Transverse colon (tissue), 4 donors: ENCODE measurements around the gene CAMTA1. TPM values are rescaled to one million over a fixed set of nuclear protein-coding genes. Genes with fewer than 3 reads are reported as not detected.

Experiments used
- DNase-seq: peaks from one replicate; pipeline ENCODE4 v3.0.0-alpha.2; 2019
- H3K27ac ChIP-seq, 4 donors: fragments of 200-600 bp; sonication (generic); 2 replicates each; pipeline ENCODE4 v1.5.1; 2016 to 2018; ENCODE audit warnings: inconsistent platforms in 4 of 4
- H3K27me3 ChIP-seq: fragments of 200-600 bp; sonication (generic); 2 replicates; pipeline ENCODE4 v1.5.1; 2017; ENCODE audit warnings: inconsistent platforms
- H3K36me3 ChIP-seq, 4 donors: fragments of 200-600 bp; sonication (generic); 2 replicates each; pipeline ENCODE4 v1.5.1; 2017 to 2019; ENCODE audit warnings: inconsistent platforms in 4 of 4
- H3K4me1 ChIP-seq, 4 donors: fragments of 200-600 bp; sonication (generic); 2 replicates each; pipeline ENCODE4 v1.5.1; 2017 to 2020; ENCODE audit warnings: inconsistent platforms in 4 of 4
- H3K4me3 ChIP-seq, 4 donors: fragments of 200-600 bp; sonication (generic); 1 replicate in 1 of 4; 2 replicates in 3 of 4; pipeline versions ENCODE4 v1.5.1 to v1.6.1; 2017 to 2019; ENCODE audit warnings: inconsistent platforms in 4 of 4
- H3K9me3 ChIP-seq, 2 donors: fragments of 200-600 bp; sonication (generic); 2 replicates each; pipeline ENCODE4 v1.5.1; 2017 to 2019; ENCODE audit warnings: inconsistent platforms in 2 of 2
- CTCF ChIP-seq, 5 experiments: fragments of 200-600 bp in 3 of 5; fragments of 450-650 bp in 2 of 5; sonication (generic) in 3 of 5; IDR thresholded peaks; 1 replicate in 2 of 5; 2 replicates in 3 of 5; pipeline ENCODE4 v1.5.1; 2016 to 2017; ENCODE audit warnings: antibody characterized with exemption in 5 of 5, inconsistent platforms in 3 of 5, mild to moderate bottlenecking in 2 of 5, moderate library complexity in 1 of 5
- EP300 ChIP-seq: sonication (generic); formaldehyde crosslinking; IDR thresholded peaks from one replicate; pipeline ENCODE4 v1.6.1; 2017; ENCODE audit warnings: antibody characterized with exemption, low read depth
- POLR2A ChIP-seq: fragments of 450-650 bp; IDR thresholded peaks from one replicate; pipeline ENCODE4 v1.6.1; 2016; ENCODE audit warnings: antibody characterized with exemption, mild to moderate bottlenecking, moderate library complexity
- POLR2AphosphoS5 ChIP-seq, 3 donors: sonication (generic); formaldehyde crosslinking; IDR thresholded peaks; one replicate each; pipeline ENCODE4 v1.6.1; 2016; ENCODE audit warnings: antibody characterized with exemption in 3 of 3
- WGBS, 2 donors: methylation state at CpG; one replicate each; pipeline ENCODE4 v1.1.5; 2018; ENCODE audit warnings: low coverage in 1 of 2; 5-methylcytosine and 5-hydroxymethylcytosine counted together
- in situ Hi-C, 4 donors: fragments of 200-750 bp; cut with MboI; loops; one replicate each; pipeline versions ENCODE4 v1.15.0 to v1.15.1; 2017; ENCODE audit warnings: low sequenced_read_pairs in 3 of 4, low pct_ligation_motif_present in 1 of 4, low pct_unique_long_range_greater_than_20kb in 1 of 4
- intact Hi-C: fragments of 100-400 bp; cut with DNase I; formaldehyde crosslinking; loops from one replicate; pipeline ENCODE4 v1.15.1; 2023; ENCODE audit warnings: low total_unique reads
- total RNA-seq, 4 donors: library from RNA; depleted of rRNA; stranded (reverse); fragments of >200 nt; gene quantifications; one replicate each; pipeline ENCODE4 v1.1.0, GENCODE V29; 2016

CAMTA1 gene
- total RNA-seq, 4 donors from 2014 or later, result 93.8 to 268 (median 130) TPM

- in situ Hi-C loops, result no loop called here
- WGBS, 2 donors, result 68 to 78% methylated on average over 1 to 6 of the region's 6 CpGs
Observed at GRCh38 chr1:7482077-7482476, 696.8 kb downstream of the CAMTA1 start.

GRCh38 chr1:7482772-7483495 lies 697.7 kb downstream of the CAMTA1 start:
- Histone ChIP-seq H3K4me1 (no peaks in the 10 kb centered on the region), H3K9me3 (no peaks in the 10 kb centered on the region), H3K4me3 (no peak overlapping the region), H3K36me3 (no peaks in the 10 kb centered on the region), H3K27ac (no peak overlapping the region), H3K27me3 (no peaks in the 10 kb centered on the region)
- TF ChIP-seq CTCF (IDR thresholded peaks at IDR 0.05) (no peak), POLR2AphosphoS5 (IDR thresholded peaks at IDR 0.05) (no peak), EP300 (no peak), POLR2A (no peak)
- WGBS, 2 donors, result 50 to 68% methylated on average over 2 to 10 of the region's 10 CpGs
- intact Hi-C loops, result no loop called here
- no peak for DNase-seq
- in situ Hi-C loops, result no loop called here

More at GRCh38 chr1:7482077-7482476, 696.8 kb downstream of the CAMTA1 start:
- no peaks in the 10 kb centered on the region for H3K9me3 ChIP-seq
- H3K27me3 ChIP-seq, result no peaks in the 10 kb centered on the region
- no peak for TF ChIP-seq POLR2AphosphoS5 (IDR thresholded peaks at IDR 0.05)
- TF ChIP-seq CTCF (IDR thresholded peaks at IDR 0.05), result no peak
- no peak for TF ChIP-seq EP300
- TF ChIP-seq POLR2A, result no peak
- DNase-seq, result no peak
- H3K27ac ChIP-seq, result no peak overlapping the region
- intact Hi-C loops, result no loop called here
- H3K36me3 ChIP-seq, result no peaks in the 10 kb centered on the region
- H3K4me3 ChIP-seq, result no peak overlapping the region
- no peaks in the 10 kb centered on the region for H3K4me1 ChIP-seq

GRCh38 chr1:7483634-7484383 lies 698.6 kb downstream of the CAMTA1 start:
- no peak overlapping the region for H3K4me3 ChIP-seq
- H3K27ac ChIP-seq, result no peak overlapping the region
- no peaks in the 10 kb centered on the region for H3K9me3 ChIP-seq
- no peaks in the 10 kb centered on the region for H3K27me3 ChIP-seq
- DNase-seq, result no peak
- intact Hi-C loops, result no loop called here
- H3K36me3 ChIP-seq, result no peaks in the 10 kb centered on the region
- in situ Hi-C loops, result no loop called here
- 73% methylated on average over 13 of the region's 13 CpGs; no CpG with 5 or more reads in 1 of the 2 donors for WGBS, 2 donors
- no peaks in the 10 kb centered on the region for H3K4me1 ChIP-seq
- TF ChIP-seq EP300 (no peak), POLR2A (no peak), CTCF (IDR thresholded peaks at IDR 0.05) (no peak), POLR2AphosphoS5 (IDR thresholded peaks at IDR 0.05) (no peak)

- intact Hi-C loops (no loop called here), in situ Hi-C loops (no loop called here)
- Histone ChIP-seq H3K9me3 (no peaks in the 10 kb centered on the region), H3K27ac (no peak overlapping the region), H3K4me1 (no peaks in the 10 kb centered on the region), H3K4me3 (no peak overlapping the region), H3K36me3 (no peaks in the 10 kb centered on the region), H3K27me3 (no peaks in the 10 kb centered on the region)
- DNase-seq, result no peak
- WGBS, 2 donors, result 89% methylated on average over 8 of the region's 10 CpGs; no CpG with 5 or more reads in 1 of the 2 donors
- TF ChIP-seq EP300 (no peak), POLR2AphosphoS5 (IDR thresholded peaks at IDR 0.05) (no peak), POLR2A (no peak)
Observed at GRCh38 chr1:7485086-7485780, 700.0 kb downstream of the CAMTA1 start.
